ENCODE measurements around the gene ATP13A3. TPM values are rescaled to one million over a fixed set of nuclear protein-coding genes. Genes with fewer than 3 reads are reported as not detected.
A peak's percentile ranks its signal among the peaks of the same experiment; 100 is the strongest.

The ATP13A3 gene
- total and polyA plus RNA-seq, 9 of the 15 experiments (the other 6 are each of a cell fraction or from before 2014, with no cell fraction given), result 16.6 to 135 (median 86.6) TPM

- DNase-seq (ENCODE audit: extremely low read depth in 1 of 4, low spot score in 3 of 4), result no peak
- ATAC-seq, result no peak; the same call in 1 of the 3 replicates
- no peak overlapping the region for H3K4me3 ChIP-seq
- WGBS (ENCODE audit: insufficient coverage, low coverage, missing lambda C conversion rate), result 41% methylated on average over 14 of the region's 14 CpGs
- no peak for TF ChIP-seq ZBTB17 (CRISPR knock-in tag; IDR thresholded peaks at IDR 0.05)
- TF ChIP-seq CREM (IDR thresholded peaks at IDR 0.05; ENCODE audit: low read depth), result no peak
- TF ChIP-seq ZNF431 (CRISPR knock-in tag; IDR thresholded peaks at IDR 0.05), result no peak
- no peak for TF ChIP-seq EGR1 (conservative IDR thresholded peaks at IDR 0.05)
- no peak for TF ChIP-seq NCOA2 (IDR thresholded peaks at IDR 0.05; ENCODE audit: partially characterized antibody in 2 of 2)
- TF ChIP-seq BRF1 (IDR thresholded peaks at IDR 0.05; ENCODE audit: borderline replicate concordance, extremely low read depth, insufficient read length), result no peak
- no peak for TF ChIP-seq BCL6 (CRISPR knock-in tag; IDR thresholded peaks at IDR 0.05)
- no peak for TF ChIP-seq XRCC4 (IDR thresholded peaks at IDR 0.05; ENCODE audit: extremely low read depth, insufficient read depth, insufficient read length)
- TF ChIP-seq ZNF449 (CRISPR knock-in tag; IDR thresholded peaks at IDR 0.05), result no peak
- no peak for TF ChIP-seq UBTF (IDR thresholded peaks at IDR 0.05; ENCODE audit: borderline replicate concordance in 1 of 2, low read depth in 2 of 2, low read length in 2 of 2)
- no peak for TF ChIP-seq HMG20B (CRISPR knock-in tag; IDR thresholded peaks at IDR 0.05)
- H3K4me2 ChIP-seq (ENCODE audit: insufficient read depth, low read length), result no peak overlapping the region
- no peak overlapping the region for H3K27ac ChIP-seq (ENCODE audit: extremely low read depth, low read depth, low read length)
- peaks cover 7 to 8% of the 10 kb centered on the region in 2 experiments; a peak in 3 of 5 replicates for H3K4me1 ChIP-seq (replicated peaks in 1 of 2; ENCODE audit: control insufficient read depth in 2 of 2, insufficient read depth in 2 of 2, low read length in 2 of 2)
- H4K20me1 ChIP-seq (replicated peaks; ENCODE audit: control insufficient read depth, insufficient read depth, low read length), result no peaks in the 10 kb centered on the region
- H2AFZ ChIP-seq (ENCODE audit: low read depth, low read length), result 0 out of 2 replicates have a peak overlapping the region, but pooled peaks have one; percentile 26
- no peaks in the 10 kb centered on the region for H3K27me3 ChIP-seq (ENCODE audit: control insufficient read depth in 2 of 2, insufficient read depth in 2 of 2, low read length in 2 of 2)
- no peaks in the 10 kb centered on the region for H3K9me1 ChIP-seq (ENCODE audit: control insufficient read depth, insufficient read depth, low read length)
- ChIA-PET CTCF (ENCODE audit: low intra/inter-chr PET ratio) (no interaction called here), POLR2A (interaction anchor here (0.6 to 0.9 kb wide), 3 partner anchors 10 to 32 kb away, joined by 3 to 4 read pairs (median 3); no protein-coding TSS in a partner anchor)
- H3K9ac ChIP-seq (ENCODE audit: insufficient read depth in 1 of 2, low read depth in 2 of 2, low read length in 2 of 2), result 0 out of 4 replicates have a peak overlapping the region, but pooled peaks of 1 of the 2 experiments have one; percentile 64
- H3K79me2 ChIP-seq (ENCODE audit: control insufficient read depth, insufficient read depth, low read length), result no peaks in the 10 kb centered on the region
- in situ Hi-C loops (cut with MboI), result no loop called here
- intact Hi-C loops (cut with micrococcal nuclease), result no loop called here
- no peaks in the 10 kb centered on the region for H3K36me3 ChIP-seq (ENCODE audit: control insufficient read depth, insufficient read depth, low read length)
- no TSS peak for BruUV-seq (replicated peaks)
- no peaks in the 10 kb centered on the region for H3K9me3 ChIP-seq (replicated peaks; ENCODE audit: control insufficient read depth, insufficient read depth, low read depth, low read length)
- no peak for FAIRE-seq
Observed at GRCh38 chr3:194508491-194509453, 22.0 kb upstream of the ATP13A3 start.
